Measurements from ENCODE around the gene SUSD1.

GRCh38 chr9:112110094-112110776 is 64.9 kb downstream of the SUSD1 start:
- TF ChIP-seq, protein P1, sequence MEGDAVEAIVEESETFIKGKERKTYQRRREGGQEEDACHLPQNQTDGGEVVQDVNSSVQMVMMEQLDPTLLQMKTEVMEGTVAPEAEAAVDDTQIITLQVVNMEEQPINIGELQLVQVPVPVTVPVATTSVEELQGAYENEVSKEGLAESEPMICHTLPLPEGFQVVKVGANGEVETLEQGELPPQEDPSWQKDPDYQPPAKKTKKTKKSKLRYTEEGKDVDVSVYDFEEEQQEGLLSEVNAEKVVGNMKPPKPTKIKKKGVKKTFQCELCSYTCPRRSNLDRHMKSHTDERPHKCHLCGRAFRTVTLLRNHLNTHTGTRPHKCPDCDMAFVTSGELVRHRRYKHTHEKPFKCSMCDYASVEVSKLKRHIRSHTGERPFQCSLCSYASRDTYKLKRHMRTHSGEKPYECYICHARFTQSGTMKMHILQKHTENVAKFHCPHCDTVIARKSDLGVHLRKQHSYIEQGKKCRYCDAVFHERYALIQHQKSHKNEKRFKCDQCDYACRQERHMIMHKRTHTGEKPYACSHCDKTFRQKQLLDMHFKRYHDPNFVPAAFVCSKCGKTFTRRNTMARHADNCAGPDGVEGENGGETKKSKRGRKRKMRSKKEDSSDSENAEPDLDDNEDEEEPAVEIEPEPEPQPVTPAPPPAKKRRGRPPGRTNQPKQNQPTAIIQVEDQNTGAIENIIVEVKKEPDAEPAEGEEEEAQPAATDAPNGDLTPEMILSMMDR (IDR thresholded peaks at IDR 0.05): no peak
- TF ChIP-seq ZFX (IDR thresholded peaks at IDR 0.05; ENCODE audit: borderline replicate concordance): no peak
